ENCODE data around the gene TEX264.

TEX264 gene

DNA sequence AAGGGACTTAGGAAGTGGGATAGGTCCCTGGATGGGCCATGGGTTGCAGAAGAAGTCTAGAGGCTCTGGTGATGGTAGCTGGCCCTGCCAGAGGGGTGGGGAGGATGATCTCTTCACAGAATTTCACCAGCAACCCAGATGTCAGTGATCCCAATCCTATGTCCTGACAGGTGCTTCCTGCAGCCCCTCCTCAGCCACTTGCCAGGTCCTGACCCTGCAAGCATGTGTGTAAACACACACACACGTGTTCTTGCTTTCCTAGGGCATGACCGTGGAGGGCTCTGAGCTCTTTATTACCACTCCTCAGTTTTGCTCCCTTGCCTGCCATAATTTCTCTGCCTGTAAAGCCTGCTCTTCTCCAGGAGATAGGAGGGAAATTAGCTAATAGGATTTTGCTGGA, 12.5 kb downstream of the TEX264 start:
- H3K9me3 ChIP-seq (ENCODE audit: control insufficient read depth, insufficient read depth, low read depth, low read length), result no peaks in the 10 kb centered on the region
- H3K36me3 ChIP-seq (ENCODE audit: control insufficient read depth, insufficient read depth, low read length), result peaks cover 17% of the 10 kb centered on the region
- H3K4me1 ChIP-seq (ENCODE audit: control insufficient read depth, insufficient read depth, low read length), result peaks cover 11% of the 10 kb centered on the region; the same call in 1 of the 2 replicates
- no peaks in the 10 kb centered on the region for H3K27me3 ChIP-seq (ENCODE audit: control insufficient read depth, insufficient read depth, low read length)
- H3K4me3 ChIP-seq (ENCODE audit: low read depth, low read length), result no peak overlapping the region
- H3K27ac ChIP-seq (ENCODE audit: low read depth, low read length), result no peak overlapping the region
- H3K9ac ChIP-seq (ENCODE audit: low read length), result no peak overlapping the region

DNA sequence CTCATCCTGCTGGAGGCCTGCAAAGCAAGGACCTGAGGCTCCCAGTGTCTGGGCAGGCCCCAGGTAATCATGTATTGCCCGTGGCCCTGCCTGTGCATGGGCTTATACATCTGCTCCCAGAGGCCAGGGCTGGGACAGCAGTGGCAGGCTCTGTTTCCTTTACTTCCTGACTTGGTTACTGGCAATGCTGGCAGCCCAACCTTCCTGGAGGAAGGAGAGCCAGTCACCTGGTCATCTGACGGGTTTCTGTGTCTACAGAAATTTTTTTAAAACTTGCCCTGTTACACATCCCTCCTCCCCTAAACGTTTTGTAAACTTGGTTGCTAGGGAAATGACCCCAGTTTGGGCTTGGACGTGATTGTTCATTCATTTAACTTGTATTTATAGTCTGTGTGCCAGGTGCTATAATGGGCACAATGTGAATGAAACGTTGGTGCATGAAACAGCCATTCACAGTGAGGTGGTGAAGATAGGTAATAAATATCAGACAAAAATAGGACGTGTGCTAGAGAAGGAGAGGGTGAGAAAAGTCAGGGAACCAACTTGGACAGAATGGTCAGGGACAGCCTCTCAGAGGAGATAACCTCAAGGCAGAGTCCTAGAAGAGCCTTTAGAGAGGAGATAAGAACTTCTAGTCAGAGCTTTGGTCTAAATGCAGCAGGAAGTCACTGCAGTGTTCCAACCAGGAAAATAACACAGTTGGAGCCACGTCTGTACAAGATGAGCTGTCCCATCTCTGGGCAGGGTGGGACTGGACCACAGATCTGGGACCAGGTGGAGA, 14.1 kb downstream of the TEX264 start:
- no peaks in the 10 kb centered on the region for H3K27me3 ChIP-seq (ENCODE audit: control insufficient read depth, insufficient read depth, low read length)
- H3K27ac ChIP-seq (ENCODE audit: low read depth, low read length), result no peak overlapping the region
- H3K9me3 ChIP-seq (ENCODE audit: control insufficient read depth, insufficient read depth, low read depth, low read length), result no peaks in the 10 kb centered on the region
- H3K36me3 ChIP-seq (ENCODE audit: control insufficient read depth, insufficient read depth, low read length), result peaks cover 20% of the 10 kb centered on the region
- H3K4me1 ChIP-seq (ENCODE audit: control insufficient read depth, insufficient read depth, low read length), result peaks cover 11% of the 10 kb centered on the region; the same call in 1 of the 2 replicates
- no peak overlapping the region for H3K4me3 ChIP-seq (ENCODE audit: low read depth, low read length)
- no peak overlapping the region for H3K9ac ChIP-seq (ENCODE audit: low read length)

- H3K4me3 ChIP-seq (ENCODE audit: low read depth, low read length), result no peak overlapping the region
These were observed 15.0 kb downstream of the TEX264 start for GRCh38 chr3:51686056-51686455.

GRCh38 chr3:51686512-51687215, 15.6 kb downstream of the TEX264 start:
- H3K27ac ChIP-seq (ENCODE audit: low read depth, low read length), result no peak overlapping the region
- H3K9me3 ChIP-seq (ENCODE audit: control insufficient read depth, insufficient read depth, low read depth, low read length), result no peaks in the 10 kb centered on the region
- H3K9ac ChIP-seq (ENCODE audit: low read length), result no peak overlapping the region
- no peaks in the 10 kb centered on the region for H3K27me3 ChIP-seq (ENCODE audit: control insufficient read depth, insufficient read depth, low read length)
- H3K4me1 ChIP-seq (ENCODE audit: control insufficient read depth, insufficient read depth, low read length), result peaks cover 10% of the 10 kb centered on the region
- H3K4me3 ChIP-seq (ENCODE audit: low read depth, low read length), result no peak overlapping the region
- H3K36me3 ChIP-seq (ENCODE audit: control insufficient read depth, insufficient read depth, low read length), result peaks cover 20% of the 10 kb centered on the region

More at GRCh38 chr3:51686056-51686455, 15.0 kb downstream of the TEX264 start:
- no peaks in the 10 kb centered on the region for H3K9me3 ChIP-seq (ENCODE audit: control insufficient read depth, insufficient read depth, low read depth, low read length)
- H3K27ac ChIP-seq (ENCODE audit: low read depth, low read length), result no peak overlapping the region
- H3K9ac ChIP-seq (ENCODE audit: low read length), result no peak overlapping the region
- H3K36me3 ChIP-seq (ENCODE audit: control insufficient read depth, insufficient read depth, low read length), result peaks cover 20% of the 10 kb centered on the region
- H3K4me1 ChIP-seq (ENCODE audit: control insufficient read depth, insufficient read depth, low read length), result peaks cover 14% of the 10 kb centered on the region
- H3K27me3 ChIP-seq (ENCODE audit: control insufficient read depth, insufficient read depth, low read length), result no peaks in the 10 kb centered on the region

GRCh38 chr3:51687431-51688205, 16.6 kb downstream of the TEX264 start:
- peaks cover 8% of the 10 kb centered on the region for H3K4me1 ChIP-seq (ENCODE audit: control insufficient read depth, insufficient read depth, low read length)
- H3K36me3 ChIP-seq (ENCODE audit: control insufficient read depth, insufficient read depth, low read length), result peaks cover 20% of the 10 kb centered on the region
- H3K9me3 ChIP-seq (ENCODE audit: control insufficient read depth, insufficient read depth, low read depth, low read length), result no peaks in the 10 kb centered on the region
- no peak overlapping the region for H3K4me3 ChIP-seq (ENCODE audit: low read depth, low read length)
- H3K27ac ChIP-seq (ENCODE audit: low read depth, low read length), result no peak overlapping the region
- no peak overlapping the region for H3K9ac ChIP-seq (ENCODE audit: low read length)
- no peaks in the 10 kb centered on the region for H3K27me3 ChIP-seq (ENCODE audit: control insufficient read depth, insufficient read depth, low read length)

- Histone ChIP-seq H3K9ac (ENCODE audit: low read length) (no peak overlapping the region), H3K9me3 (ENCODE audit: control insufficient read depth, insufficient read depth, low read depth, low read length) (no peaks in the 10 kb centered on the region), H3K4me1 (ENCODE audit: control insufficient read depth, insufficient read depth, low read length) (peaks cover 8% of the 10 kb centered on the region)
These were observed 17.2 kb downstream of the TEX264 start for GRCh38 chr3:51688206-51688600.

DNA sequence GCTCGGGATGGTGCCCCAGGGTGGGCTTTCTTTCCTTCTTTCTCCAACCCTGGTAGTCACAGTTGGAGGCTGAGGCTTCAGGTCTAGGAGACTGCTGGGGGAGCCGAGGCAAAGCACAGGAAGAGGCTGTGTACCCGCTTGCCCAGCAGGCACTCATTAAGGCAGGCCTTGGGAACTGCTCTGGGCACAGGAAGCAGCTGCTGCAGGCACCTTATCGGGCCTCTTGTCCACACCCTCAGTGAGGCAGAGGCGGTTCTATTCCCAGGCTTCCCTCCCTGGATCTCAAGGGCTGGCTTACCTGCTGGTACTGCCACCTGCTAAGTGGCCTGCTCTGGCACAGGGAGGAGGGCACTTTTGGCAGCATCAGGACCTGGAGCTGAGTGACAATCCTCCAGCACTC, 20.0 kb downstream of the TEX264 start:
- Histone ChIP-seq H3K4me1 (ENCODE audit: control insufficient read depth, insufficient read depth, low read length) (peaks cover 7% of the 10 kb centered on the region), H3K9ac (ENCODE audit: low read length) (no peak overlapping the region), H3K27me3 (ENCODE audit: control insufficient read depth, insufficient read depth, low read length) (no peaks in the 10 kb centered on the region)

More at GRCh38 chr3:51688206-51688600, 17.2 kb downstream of the TEX264 start:
- H3K4me3 ChIP-seq (ENCODE audit: low read depth, low read length), result no peak overlapping the region
- H3K27ac ChIP-seq (ENCODE audit: low read depth, low read length), result no peak overlapping the region
- H3K27me3 ChIP-seq (ENCODE audit: control insufficient read depth, insufficient read depth, low read length), result no peaks in the 10 kb centered on the region
- peaks cover 20% of the 10 kb centered on the region for H3K36me3 ChIP-seq (ENCODE audit: control insufficient read depth, insufficient read depth, low read length)

DNA sequence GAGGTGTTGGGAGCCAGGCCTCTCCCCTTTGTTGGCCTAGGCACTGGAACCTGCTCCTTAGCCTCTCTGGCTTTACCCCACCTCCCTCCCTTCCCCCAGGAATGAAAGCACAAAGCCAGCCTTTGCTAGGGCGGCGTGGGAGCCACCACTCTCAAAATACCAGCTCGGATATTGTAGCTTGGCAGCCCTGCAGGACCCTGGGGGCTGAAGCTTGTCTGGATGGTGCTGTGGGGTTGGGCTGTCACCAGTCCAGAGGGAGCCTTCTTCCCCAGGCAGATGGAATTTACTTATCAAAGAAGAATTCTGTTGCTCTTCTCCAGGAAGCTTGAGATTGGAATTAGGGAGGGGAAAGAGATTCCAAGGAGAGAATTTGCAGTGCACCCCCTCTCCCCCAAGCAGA, 20.9 kb downstream of the TEX264 start:
- Histone ChIP-seq H3K9ac (ENCODE audit: low read length) (no peak overlapping the region), H3K9me3 (ENCODE audit: control insufficient read depth, insufficient read depth, low read depth, low read length) (no peaks in the 10 kb centered on the region), H3K27ac (ENCODE audit: low read depth, low read length) (no peak overlapping the region), H3K4me1 (ENCODE audit: control insufficient read depth, insufficient read depth, low read length) (peaks cover 3% of the 10 kb centered on the region), H3K36me3 (ENCODE audit: control insufficient read depth, insufficient read depth, low read length) (peaks cover 8% of the 10 kb centered on the region; the same call in 1 of the 2 replicates), H3K4me3 (ENCODE audit: low read depth, low read length) (no peak overlapping the region), H3K27me3 (ENCODE audit: control insufficient read depth, insufficient read depth, low read length) (no peaks in the 10 kb centered on the region)

More for the DNA sequence above, 20.0 kb downstream of the TEX264 start:
- no peak overlapping the region for H3K27ac ChIP-seq (ENCODE audit: low read depth, low read length)
- no peaks in the 10 kb centered on the region for H3K9me3 ChIP-seq (ENCODE audit: control insufficient read depth, insufficient read depth, low read depth, low read length)
- H3K36me3 ChIP-seq (ENCODE audit: control insufficient read depth, insufficient read depth, low read length), result peaks cover 12% of the 10 kb centered on the region
- no peak overlapping the region for H3K4me3 ChIP-seq (ENCODE audit: low read depth, low read length)

DNA sequence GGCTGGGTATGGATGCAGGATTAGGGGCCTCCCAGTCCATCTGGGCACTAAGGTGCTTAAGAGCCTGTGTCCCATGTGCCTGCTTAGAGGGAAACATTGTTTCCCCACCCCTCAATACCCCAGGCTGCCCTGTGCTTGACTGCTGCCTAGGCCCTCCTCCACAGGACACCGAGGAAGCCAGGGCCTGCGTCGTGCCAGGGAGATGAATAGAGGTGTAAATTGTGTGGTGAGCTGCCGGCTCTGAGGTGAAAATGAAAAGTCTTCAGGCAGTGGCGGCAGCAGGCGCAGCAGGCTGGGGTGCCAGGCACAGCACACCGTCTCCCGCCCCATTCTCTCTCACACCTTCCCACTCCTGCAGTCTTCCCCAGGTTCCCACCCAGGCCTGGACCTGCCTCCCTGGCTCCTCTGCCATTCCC, 21.9 kb downstream of the TEX264 start:
- Histone ChIP-seq H3K9ac (ENCODE audit: low read length) (no peak overlapping the region), H3K4me3 (ENCODE audit: low read depth, low read length) (no peak overlapping the region), H3K27ac (ENCODE audit: low read depth, low read length) (no peak overlapping the region), H3K9me3 (ENCODE audit: control insufficient read depth, insufficient read depth, low read depth, low read length) (no peaks in the 10 kb centered on the region), H3K27me3 (ENCODE audit: control insufficient read depth, insufficient read depth, low read length) (no peaks in the 10 kb centered on the region), H3K36me3 (ENCODE audit: control insufficient read depth, insufficient read depth, low read length) (peaks cover 6% of the 10 kb centered on the region; the same call in 1 of the 2 replicates), H3K4me1 (ENCODE audit: control insufficient read depth, insufficient read depth, low read length) (peaks cover 3% of the 10 kb centered on the region; the same call in 1 of the 2 replicates)

- Histone ChIP-seq H3K4me3 (ENCODE audit: low read depth, low read length) (no peak overlapping the region), H3K27me3 (ENCODE audit: control insufficient read depth, insufficient read depth, low read length) (no peaks in the 10 kb centered on the region), H3K36me3 (ENCODE audit: control insufficient read depth, insufficient read depth, low read length) (peaks cover 12% of the 10 kb centered on the region; the same call in 1 of the 2 replicates), H3K27ac (ENCODE audit: low read depth, low read length) (no peak overlapping the region), H3K4me1 (ENCODE audit: control insufficient read depth, insufficient read depth, low read length) (no peaks in the 10 kb centered on the region), H3K9me3 (ENCODE audit: control insufficient read depth, insufficient read depth, low read depth, low read length) (no peaks in the 10 kb centered on the region), H3K9ac (ENCODE audit: low read length) (no peak overlapping the region)
These were observed 25.9 kb downstream of the TEX264 start for GRCh38 chr3:51696954-51697353.

Measured in HUES6 (cell line).